GM19035 (cell line): ENCODE data around the gene PPA1.
"Not testable (repeated sequence)": the region's sequence is repeated elsewhere in the genome, so short reads cannot be mapped to it uniquely, and the experiment has no call there.

Experiments used
- ATAC-seq: cut with Tn5 transposase; IDR thresholded peaks from one replicate; pipeline ENCODE4 v1.9.1; 2021; ENCODE audit not compliant: unreplicated experiment

The PPA1 gene

GRCh38 chr10:70233109-70233938 is at the start of gene PPA1:
TSS of gene PPA1 (minus strand) at chr10:70233429. CDS start at chr10:70233327, 102 bp downstream.
- peak; percentile 88 for ATAC-seq

GRCh38 chr10:70281609-70282008 is 48.4 kb upstream of the PPA1 start:
- ATAC-seq: no peak

GRCh38 chr10:70280099-70280498 is 46.9 kb upstream of the PPA1 start:
- ATAC-seq: no peak

- ATAC-seq: no peak
Measured at GRCh38 chr10:70277396-70278030, 44.3 kb upstream of the PPA1 start.

GRCh38 chr10:70274643-70275042 is 41.4 kb upstream of the PPA1 start:
- no peak for ATAC-seq

GRCh38 chr10:70272925-70273316 is 39.7 kb upstream of the PPA1 start:
- ATAC-seq: peak; percentile 65

GRCh38 chr10:70271996-70272924 is 39.0 kb upstream of the PPA1 start:
- no peak for ATAC-seq

- no peak for ATAC-seq
Measured at GRCh38 chr10:70270952-70271351, 37.7 kb upstream of the PPA1 start.

- no peak for ATAC-seq
Measured at GRCh38 chr10:70269741-70270140, 36.5 kb upstream of the PPA1 start.

- ATAC-seq: no peak
Measured at GRCh38 chr10:70268376-70268775, 35.1 kb upstream of the PPA1 start.

- no peak for ATAC-seq
Measured at GRCh38 chr10:70267161-70267933, 34.1 kb upstream of the PPA1 start.

GRCh38 chr10:70266701-70267100 is 33.5 kb upstream of the PPA1 start:
- ATAC-seq: no peak

GRCh38 chr10:70266056-70266455 is 32.8 kb upstream of the PPA1 start:
- ATAC-seq: no peak

- no peak for ATAC-seq
Measured at GRCh38 chr10:70265032-70265689, 31.9 kb upstream of the PPA1 start.

- no peak for ATAC-seq
Measured at GRCh38 chr10:70260734-70261133, 27.5 kb upstream of the PPA1 start.

GRCh38 chr10:70260259-70260658 is 27.0 kb upstream of the PPA1 start:
- no peak for ATAC-seq

- ATAC-seq: no peak
Measured at GRCh38 chr10:70258216-70258615, 25.0 kb upstream of the PPA1 start.

GRCh38 chr10:70257816-70258215 is 24.6 kb upstream of the PPA1 start:
- not testable (repeated sequence) for ATAC-seq

GRCh38 chr10:70256463-70256862 is 23.2 kb upstream of the PPA1 start:
- no peak for ATAC-seq
